Lower lobe of right lung (tissue), 2 donors: Measurements from ENCODE around the gene HS1BP3. TPM values are rescaled to one million over a fixed set of nuclear protein-coding genes. Genes with fewer than 3 reads are reported as not detected.

Experiments used
- ATAC-seq, 2 donors: fragments of 200-7000 bp; cut with Tn5 transposase; one replicate each; pipeline ENCODE4 v1.9.1; 2020 to 2022; ENCODE audit warnings: mild to moderate bottlenecking in 2 of 2, moderate library complexity in 2 of 2
- DNase-seq: peaks from one replicate; pipeline ENCODE4 v3.0.0-alpha.2; 2020
- H3K27ac ChIP-seq: fragments of 200-600 bp; one replicate; pipeline ENCODE4 v1.8.0; 2022
- H3K27me3 ChIP-seq: fragments of 200-600 bp; one replicate; pipeline ENCODE4 v1.8.0; 2022; ENCODE audit warnings: low read depth
- H3K36me3 ChIP-seq: fragments of 200-600 bp; one replicate; pipeline ENCODE4 v1.8.0; 2022; ENCODE audit warnings: mild to moderate bottlenecking
- H3K4me1 ChIP-seq: fragments of 200-600 bp; one replicate; pipeline ENCODE4 v1.8.0; 2022
- H3K4me3 ChIP-seq: fragments of 200-600 bp; one replicate; pipeline ENCODE4 v1.8.0; 2022; ENCODE audit warnings: mild to moderate bottlenecking
- H3K9me3 ChIP-seq: fragments of 200-600 bp; one replicate; pipeline ENCODE4 v1.8.0; 2022
- CTCF ChIP-seq: fragments of 200-600 bp; IDR thresholded peaks from one replicate; pipeline ENCODE4 v1.8.0; 2022; ENCODE audit warnings: antibody characterized with exemption, mild to moderate bottlenecking
- intact Hi-C: fragments of 100-400 bp; cut with DNase I; formaldehyde crosslinking; loops from one replicate; pipeline ENCODE4 v1.11.0; 2022
- total RNA-seq: library from RNA; stranded (reverse); fragmentation: NEBNext Ultra II Directional; extraction: Animal tissue kit (Norgen Biotek cat#: 25700); gene quantifications from one replicate; pipeline ENCODE4 v1.2.1, GENCODE V29; 2021
- donor health status: DM: no; HTN: yes; CAD: no; lungs with severe emphysema.

The HS1BP3 gene
- total RNA-seq, 1 donor from 2014 or later = 39.9 TPM

DNA sequence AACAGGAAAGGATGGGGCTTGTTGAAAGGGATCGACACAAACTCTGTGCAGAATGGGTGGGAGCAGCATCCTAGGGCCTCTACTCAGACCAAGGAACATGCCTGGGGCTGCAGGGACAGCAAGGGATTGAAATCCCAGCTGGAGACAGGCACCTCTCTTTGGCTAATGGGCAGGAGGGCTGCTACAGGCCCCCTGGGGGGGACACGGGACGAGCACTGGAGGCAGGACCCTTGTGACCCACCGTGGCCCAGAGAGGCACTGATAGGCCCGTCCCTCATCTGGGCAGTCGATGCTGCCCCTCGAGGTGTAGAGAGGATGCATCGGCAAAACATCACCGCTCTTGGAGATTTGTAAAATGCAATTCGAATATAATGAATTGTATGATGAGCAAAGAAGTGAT, 5.1 kb downstream of the HS1BP3 start:
- H3K27ac ChIP-seq = no peak overlapping the region
- peaks cover 49% of the 10 kb centered on the region for H3K36me3 ChIP-seq
- no peaks in the 10 kb centered on the region for H3K27me3 ChIP-seq
- intact Hi-C loops = no loop called here
- DNase-seq (no peak), ATAC-seq (no peak)
- peaks cover 42% of the 10 kb centered on the region for H3K4me1 ChIP-seq
- H3K4me3 ChIP-seq = no peak overlapping the region
- TF ChIP-seq CTCF = no peak
- H3K9me3 ChIP-seq = no peaks in the 10 kb centered on the region

GRCh38 chr2:20645301-20645701, 5.6 kb downstream of the HS1BP3 start:
- DNase-seq (no peak), ATAC-seq (no peak)
- no peak for TF ChIP-seq CTCF
- intact Hi-C loops = no loop called here
- no peaks in the 10 kb centered on the region for H3K9me3 ChIP-seq
- H3K27ac ChIP-seq = no peak overlapping the region
- H3K4me3 ChIP-seq = no peak overlapping the region
- peaks cover 53% of the 10 kb centered on the region for H3K36me3 ChIP-seq
- no peaks in the 10 kb centered on the region for H3K27me3 ChIP-seq
- H3K4me1 ChIP-seq = peaks cover 39% of the 10 kb centered on the region

DNA sequence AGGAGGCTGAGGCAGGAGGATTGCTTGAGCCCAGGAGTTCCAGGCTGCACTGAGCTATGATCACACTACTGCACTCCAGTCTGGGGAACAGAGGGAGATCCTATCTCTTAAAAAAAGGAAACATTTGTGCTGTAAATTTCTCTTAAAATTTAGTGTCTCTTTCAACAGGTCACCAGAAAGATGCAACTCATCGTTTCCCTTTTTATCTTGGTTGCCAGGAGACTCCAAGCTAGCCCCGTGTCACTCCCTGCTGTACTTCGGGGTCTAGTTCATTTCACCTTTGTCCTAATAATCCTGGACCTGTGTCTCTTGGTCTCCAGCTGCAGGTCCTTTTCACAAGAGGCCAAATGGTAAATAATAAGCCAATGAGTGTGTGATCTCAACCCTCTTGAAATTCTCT, 7.1 kb downstream of the HS1BP3 start:
- Histone ChIP-seq H3K36me3 (peaks cover 67% of the 10 kb centered on the region), H3K27ac (no peak overlapping the region)
- intact Hi-C loops = no loop called here

DNA sequence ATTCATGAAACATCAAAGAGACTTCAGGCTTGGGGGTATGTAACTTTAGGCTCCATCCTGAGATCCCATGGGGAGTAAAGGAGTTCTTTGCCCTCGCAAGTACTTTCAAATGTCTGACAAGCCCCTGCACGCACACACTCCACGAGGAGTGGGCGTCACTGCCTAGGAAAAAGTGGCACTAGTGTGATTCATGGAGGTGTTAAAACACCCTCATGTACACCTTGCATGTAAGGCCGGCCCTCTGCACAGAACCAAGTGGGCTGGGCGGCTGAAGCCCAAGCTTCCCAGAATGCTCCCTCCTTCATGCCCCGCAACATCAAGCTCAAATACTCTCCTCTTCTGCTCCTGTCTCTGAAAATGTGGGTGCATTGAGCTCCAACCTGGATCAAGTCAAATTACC, 7.8 kb downstream of the HS1BP3 start:
- intact Hi-C loops = no loop called here
- DNase-seq = no peak
- no peak overlapping the region for H3K4me3 ChIP-seq
- TF ChIP-seq CTCF = no peak
- no peaks in the 10 kb centered on the region for H3K27me3 ChIP-seq
- H3K27ac ChIP-seq = no peak overlapping the region
- peaks cover 22% of the 10 kb centered on the region for H3K4me1 ChIP-seq
- H3K36me3 ChIP-seq = peaks cover 75% of the 10 kb centered on the region
- no peak for ATAC-seq
- H3K9me3 ChIP-seq = no peaks in the 10 kb centered on the region

More for the DNA sequence above, 7.1 kb downstream of the HS1BP3 start:
- peaks cover 24% of the 10 kb centered on the region for H3K4me1 ChIP-seq
- H3K27me3 ChIP-seq = no peaks in the 10 kb centered on the region
- no peak overlapping the region for H3K4me3 ChIP-seq
- H3K9me3 ChIP-seq = no peaks in the 10 kb centered on the region
- ATAC-seq (peak in 1 of 2 donors; percentile 44), DNase-seq (no peak)
- TF ChIP-seq CTCF = no peak

DNA sequence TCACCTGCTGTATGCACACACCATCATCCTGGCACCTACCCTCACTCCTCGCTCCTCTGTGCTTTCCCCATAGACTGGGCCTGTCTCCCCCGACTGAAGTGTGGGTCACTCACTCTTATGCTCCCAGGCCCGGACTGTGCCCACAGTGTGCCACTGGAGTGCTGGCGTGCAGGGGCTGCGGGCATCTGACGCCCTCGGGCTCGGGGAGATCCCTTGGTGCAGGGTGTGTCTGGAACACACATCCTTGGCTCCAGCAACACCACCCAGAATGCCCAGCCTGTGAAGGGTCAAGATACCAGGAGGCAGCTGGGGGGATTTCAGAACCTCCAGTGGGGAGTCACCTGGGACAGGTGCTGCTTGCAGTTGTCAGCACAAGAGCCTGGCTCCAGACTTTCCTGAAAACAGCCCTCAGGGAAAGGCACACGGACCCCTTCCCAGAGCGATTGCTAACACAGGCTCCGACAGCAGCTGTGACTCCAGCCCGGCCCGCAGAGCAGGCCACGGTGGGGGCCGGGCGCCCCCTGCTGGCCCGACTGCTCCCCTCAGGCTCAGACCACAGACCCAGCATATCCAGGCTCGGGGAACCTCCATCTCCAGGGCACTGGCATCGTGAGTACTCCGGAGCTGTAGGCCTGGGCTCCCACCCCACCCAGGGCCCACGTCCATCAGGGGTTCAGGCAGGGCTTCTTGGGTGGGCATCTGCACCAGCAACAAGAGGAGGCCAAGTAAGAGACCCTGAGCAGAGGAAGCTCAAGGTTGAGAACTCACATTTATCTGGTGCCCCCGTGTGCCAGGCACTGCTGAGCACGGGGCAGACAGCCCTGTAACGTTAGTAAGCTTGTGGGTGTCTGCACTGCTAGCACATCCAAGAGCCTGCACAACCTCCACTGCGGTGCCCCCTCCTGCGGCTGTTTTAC, 8.6 kb downstream of the HS1BP3 start:
- peaks cover 82% of the 10 kb centered on the region for H3K36me3 ChIP-seq
- peak; percentile 90 for ATAC-seq
- peak; percentile 81 for DNase-seq
- peaks cover 16% of the 10 kb centered on the region for H3K4me1 ChIP-seq
- peak; percentile 95 for TF ChIP-seq CTCF
- no peaks in the 10 kb centered on the region for H3K27me3 ChIP-seq
- intact Hi-C loops = no loop called here
- H3K27ac ChIP-seq = peak overlapping the region; percentile 11
- no peaks in the 10 kb centered on the region for H3K9me3 ChIP-seq
- no peak overlapping the region for H3K4me3 ChIP-seq
